SHP77 (cell line): ENCODE results near the gene TLE3.

ENCODE experiments used
- DNase-seq, 2 experiments: peaks; one replicate each; lab custom pipeline; 2025; lab: John Stamatoyannopoulos, UW

TLE3 gene

GRCh38 chr15:70062321-70062956 is 35.3 kb downstream of the TLE3 start:
- DNase-seq: peak; percentile 80 to 90

GRCh38 chr15:70061696-70062270 is 35.9 kb downstream of the TLE3 start:
- no peak for DNase-seq

- no peak for DNase-seq
Observed at GRCh38 chr15:70060993-70061305, 36.8 kb downstream of the TLE3 start.

- DNase-seq: no peak
Observed at GRCh38 chr15:70060214-70060992, 37.3 kb downstream of the TLE3 start.

- DNase-seq: no peak
Observed at GRCh38 chr15:70059476-70060213, 38.1 kb downstream of the TLE3 start.

GRCh38 chr15:70058642-70059360 is 38.9 kb downstream of the TLE3 start:
- DNase-seq: no peak

- DNase-seq: no peak
Observed at GRCh38 chr15:70057931-70058641, 39.6 kb downstream of the TLE3 start.

GRCh38 chr15:70056091-70056680 is 41.5 kb downstream of the TLE3 start:
- DNase-seq: no peak

- DNase-seq: no peak
Observed at GRCh38 chr15:70055601-70056051, 42.1 kb downstream of the TLE3 start.

- DNase-seq: no peak
Observed at GRCh38 chr15:70054884-70055387, 42.8 kb downstream of the TLE3 start.

- no peak for DNase-seq
Observed at GRCh38 chr15:70054366-70054765, 43.4 kb downstream of the TLE3 start.

- no peak for DNase-seq
Observed at GRCh38 chr15:70053716-70054229, 43.9 kb downstream of the TLE3 start.

GRCh38 chr15:70053001-70053715 is 44.6 kb downstream of the TLE3 start:
- no peak for DNase-seq

- DNase-seq: no peak
Observed at GRCh38 chr15:70051948-70052633, 45.6 kb downstream of the TLE3 start.

- no peak for DNase-seq
Observed at GRCh38 chr15:70050970-70051369, 46.7 kb downstream of the TLE3 start.

- no peak for DNase-seq
Observed at GRCh38 chr15:70050441-70050840, 47.3 kb downstream of the TLE3 start.

- DNase-seq: no peak
Observed at GRCh38 chr15:70049701-70050301, 47.9 kb downstream of the TLE3 start.

GRCh38 chr15:70048578-70049514 is 48.9 kb downstream of the TLE3 start:
- DNase-seq: no peak
